Fibroblast of peridontal ligament (primary cell): ENCODE results near the gene TMEM232.
A peak's percentile ranks its signal among the peaks of the same experiment; 100 is the strongest.
"Not testable (repeated sequence)": the region's sequence is repeated elsewhere in the genome, so short reads cannot be mapped to it uniquely, and the experiment has no call there.

Experiments used
- DNase-seq: peaks from one replicate; pipeline ENCODE4 v3.0.0-alpha.2; 2010; ENCODE audit errors: extremely low read depth

Gene TMEM232

GRCh38 chr5:110625376-110625999, 101.0 kb downstream of the TMEM232 start:
- peak; percentile 67 for DNase-seq

- peak; percentile 20 for DNase-seq
Measured at GRCh38 chr5:110623874-110624273, 102.6 kb downstream of the TMEM232 start.

- no peak for DNase-seq
Measured at GRCh38 chr5:110618941-110619340, 107.5 kb downstream of the TMEM232 start.

- DNase-seq, result no peak
Measured at GRCh38 chr5:110616009-110616408, 110.5 kb downstream of the TMEM232 start.

GRCh38 chr5:110612794-110613247, 113.7 kb downstream of the TMEM232 start:
- DNase-seq, result no peak

GRCh38 chr5:110611817-110612216, 114.7 kb downstream of the TMEM232 start:
- DNase-seq, result no peak

GRCh38 chr5:110594866-110595265, 131.6 kb downstream of the TMEM232 start:
- DNase-seq, result no peak

GRCh38 chr5:110590187-110590586, 136.3 kb downstream of the TMEM232 start:
- peak; percentile 5 for DNase-seq

GRCh38 chr5:110588286-110588980, 138.0 kb downstream of the TMEM232 start:
- DNase-seq, result no peak

- no peak for DNase-seq
Measured at GRCh38 chr5:110580625-110581024, 145.8 kb downstream of the TMEM232 start.

- DNase-seq, result no peak
Measured at GRCh38 chr5:110572729-110573128, 153.7 kb downstream of the TMEM232 start.

GRCh38 chr5:110562191-110562590, 164.3 kb downstream of the TMEM232 start:
- no peak for DNase-seq

GRCh38 chr5:110561510-110561909, 165.0 kb downstream of the TMEM232 start:
- no peak for DNase-seq

GRCh38 chr5:110549301-110549700, 177.2 kb downstream of the TMEM232 start:
- no peak for DNase-seq

GRCh38 chr5:110548171-110548570, 178.3 kb downstream of the TMEM232 start:
- DNase-seq, result no peak

- no peak for DNase-seq
Measured at GRCh38 chr5:110547495-110547894, 179.0 kb downstream of the TMEM232 start.

GRCh38 chr5:110545716-110546115, 180.8 kb downstream of the TMEM232 start:
- DNase-seq, result no peak

GRCh38 chr5:110544603-110545002, 181.9 kb downstream of the TMEM232 start:
- DNase-seq, result no peak

GRCh38 chr5:110542949-110543348, 183.5 kb downstream of the TMEM232 start:
- no peak for DNase-seq

GRCh38 chr5:110536120-110537115, 190.1 kb downstream of the TMEM232 start:
- peak; percentile 12 for DNase-seq

- DNase-seq, result not testable (repeated sequence)
Measured at GRCh38 chr5:110535146-110535545, 191.3 kb downstream of the TMEM232 start.

GRCh38 chr5:110525762-110526161, 200.7 kb downstream of the TMEM232 start:
- DNase-seq, result no peak
